AG09319 (cell line): ENCODE results near the gene ERH.
A peak's percentile ranks its signal among the peaks of the same experiment; 100 is the strongest.

Experiments
- DNase-seq: peaks from one replicate; pipeline ENCODE4 v3.0.0-alpha.2; 2010; ENCODE audit warnings: low read depth; ENCODE audit errors: extremely low read depth
- TF ChIP-seq, protein P1 (sequence below): IDR thresholded peaks from 2 replicates; pipeline ENCODE4 v1.5.1; 2011; ENCODE audit warnings: low read depth, mild to moderate bottlenecking, inconsistent platforms, low read length, moderate library complexity

Gene ERH

GRCh38 chr14:69350892-69351291, 47.2 kb downstream of the ERH start:
- no peak for DNase-seq

DNA sequence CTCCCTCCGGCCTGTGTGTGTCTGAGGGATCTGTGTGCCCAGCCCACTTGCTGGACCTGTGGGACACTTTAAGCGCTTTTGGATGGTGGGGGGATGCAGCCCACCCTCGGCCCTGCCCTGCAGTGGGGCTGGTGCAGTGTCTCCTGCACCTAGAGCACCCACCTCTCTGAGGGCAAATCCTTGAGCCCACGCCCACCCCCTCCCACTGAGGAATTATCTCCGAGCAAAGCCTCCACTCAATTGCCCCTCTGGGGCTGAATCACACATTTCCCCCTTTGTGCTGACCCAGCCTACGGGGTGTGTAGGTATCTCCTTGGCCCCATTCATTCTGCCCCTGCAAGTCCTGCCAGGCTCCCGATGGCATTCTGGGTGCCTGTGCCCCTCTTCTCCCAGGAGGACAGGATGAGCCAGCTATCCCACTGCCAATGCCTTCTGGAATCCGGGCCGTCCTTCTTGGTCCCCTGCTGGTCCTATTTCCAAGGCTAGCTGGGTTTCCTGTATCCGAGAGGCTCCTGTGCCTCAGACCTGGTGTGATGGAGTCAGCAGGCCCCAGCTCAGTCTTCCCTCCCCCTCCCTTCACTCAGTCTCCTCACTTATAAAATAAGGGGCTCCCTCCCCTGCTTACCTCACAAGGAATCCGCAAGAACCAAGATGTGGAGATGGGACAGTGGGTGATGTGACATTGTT, 48.9 kb downstream of the ERH start:
- TF ChIP-seq, protein P1, sequence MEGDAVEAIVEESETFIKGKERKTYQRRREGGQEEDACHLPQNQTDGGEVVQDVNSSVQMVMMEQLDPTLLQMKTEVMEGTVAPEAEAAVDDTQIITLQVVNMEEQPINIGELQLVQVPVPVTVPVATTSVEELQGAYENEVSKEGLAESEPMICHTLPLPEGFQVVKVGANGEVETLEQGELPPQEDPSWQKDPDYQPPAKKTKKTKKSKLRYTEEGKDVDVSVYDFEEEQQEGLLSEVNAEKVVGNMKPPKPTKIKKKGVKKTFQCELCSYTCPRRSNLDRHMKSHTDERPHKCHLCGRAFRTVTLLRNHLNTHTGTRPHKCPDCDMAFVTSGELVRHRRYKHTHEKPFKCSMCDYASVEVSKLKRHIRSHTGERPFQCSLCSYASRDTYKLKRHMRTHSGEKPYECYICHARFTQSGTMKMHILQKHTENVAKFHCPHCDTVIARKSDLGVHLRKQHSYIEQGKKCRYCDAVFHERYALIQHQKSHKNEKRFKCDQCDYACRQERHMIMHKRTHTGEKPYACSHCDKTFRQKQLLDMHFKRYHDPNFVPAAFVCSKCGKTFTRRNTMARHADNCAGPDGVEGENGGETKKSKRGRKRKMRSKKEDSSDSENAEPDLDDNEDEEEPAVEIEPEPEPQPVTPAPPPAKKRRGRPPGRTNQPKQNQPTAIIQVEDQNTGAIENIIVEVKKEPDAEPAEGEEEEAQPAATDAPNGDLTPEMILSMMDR, result no peak
- DNase-seq, result no peak

More at GRCh38 chr14:69350892-69351291, 47.2 kb downstream of the ERH start:
- TF ChIP-seq, protein P1, result no peak

DNA sequence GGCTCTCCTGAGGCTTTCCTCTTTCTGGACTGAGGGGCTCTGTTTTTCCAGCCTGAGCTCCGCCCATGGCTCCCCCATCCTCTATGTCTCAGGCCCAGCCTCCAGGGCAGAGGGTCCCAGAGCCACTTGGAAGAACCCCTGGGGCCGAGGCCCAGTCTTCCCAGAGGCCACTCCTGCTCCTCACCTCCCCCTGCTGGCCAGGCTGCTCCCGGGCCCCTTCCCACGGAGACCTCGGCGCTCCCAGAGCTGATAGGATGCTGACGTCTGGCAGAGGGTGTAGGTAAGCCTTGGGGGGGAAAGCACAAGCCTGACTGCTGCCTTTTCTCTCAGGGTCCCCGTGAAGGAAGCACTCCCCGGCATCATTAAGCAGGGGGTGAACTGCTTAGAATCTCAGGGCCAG, 51.4 kb downstream of the ERH start:
- TF ChIP-seq, protein P1, result peak; percentile 73
- DNase-seq, result no peak

DNA sequence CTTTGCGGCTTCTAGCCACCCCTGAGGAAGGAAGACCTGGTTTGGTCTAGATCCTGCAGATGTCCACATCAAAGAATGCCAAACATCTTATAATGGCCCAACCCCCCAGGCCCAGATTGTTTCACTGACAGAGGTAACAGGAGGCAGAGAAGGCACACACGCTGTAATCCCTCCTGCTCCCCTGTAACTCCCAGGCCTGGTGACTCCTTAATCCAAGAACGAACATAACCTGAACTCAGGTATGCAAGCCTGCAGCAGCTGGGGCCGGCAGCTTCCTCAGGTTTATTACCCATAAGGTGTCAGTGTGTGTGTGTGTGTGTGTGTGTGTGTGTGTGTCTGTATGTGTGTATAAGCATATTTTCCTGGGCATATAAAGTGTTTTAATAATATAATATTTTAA, 52.7 kb downstream of the ERH start:
- TF ChIP-seq, protein P1, result no peak
- no peak for DNase-seq

DNA sequence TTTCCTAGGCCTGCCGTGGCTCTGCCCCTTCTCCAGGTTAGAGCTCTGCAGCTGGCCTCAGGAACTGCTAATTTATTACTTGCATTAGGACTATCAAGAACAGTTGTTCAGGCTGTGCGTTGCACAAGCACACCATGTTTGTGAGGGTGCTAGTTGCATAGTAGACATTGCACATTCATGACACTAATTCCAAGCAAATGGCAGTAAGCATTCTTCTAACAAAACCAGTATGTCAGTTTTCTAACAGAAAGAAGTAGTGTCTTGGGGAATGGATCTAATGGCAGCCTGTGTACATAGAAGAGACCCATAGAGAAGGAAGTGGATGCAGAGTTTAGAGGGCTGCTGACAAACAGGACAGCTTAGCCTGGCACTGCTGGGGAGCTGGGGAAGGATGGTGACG, 53.9 kb downstream of the ERH start:
- TF ChIP-seq, protein P1, result no peak
- no peak for DNase-seq

GRCh38 chr14:69342928-69343525, 55.1 kb downstream of the ERH start:
- TF ChIP-seq, protein P1, result no peak

DNA sequence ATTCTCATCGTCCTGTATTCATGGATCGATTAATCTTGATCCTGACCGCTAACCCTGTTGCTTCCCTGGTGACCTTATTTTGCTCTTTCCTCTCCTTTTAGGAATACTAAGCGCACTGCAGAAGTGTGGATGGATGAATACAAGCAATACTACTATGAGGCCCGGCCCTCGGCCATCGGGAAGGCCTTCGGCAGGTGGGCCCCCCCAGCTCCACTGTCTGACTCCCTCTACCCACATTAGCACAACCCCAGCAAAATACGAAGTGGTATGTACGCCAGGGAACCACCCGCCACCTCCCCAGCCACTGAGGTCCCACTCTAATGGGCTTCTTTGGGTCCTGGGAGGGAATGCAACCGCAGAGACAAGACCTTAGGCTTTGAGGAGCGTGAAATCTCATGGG, 58.7 kb downstream of the ERH start:
- TF ChIP-seq, protein P1, result no peak

More at GRCh38 chr14:69342928-69343525, 55.1 kb downstream of the ERH start:
- no peak for DNase-seq

More for the DNA sequence above, 58.7 kb downstream of the ERH start:
- no peak for DNase-seq
